Activated CD4-positive, alpha-beta T cell treated with anti-CD3 and anti-CD28 coated beads, Interleukin-2, amount 10 ng/mL, durations not matched to agents 7 days and 5 days (primary cell): ENCODE results near the gene RASGRP4. TPM values are rescaled to one million over a fixed set of nuclear protein-coding genes. Genes with fewer than 3 reads are reported as not detected.
"Not testable (repeated sequence)": the region's sequence is repeated elsewhere in the genome, so short reads cannot be mapped to it uniquely, and the experiment has no call there.

ENCODE experiments used
- CTCF ChIA-PET: fragments of 350-600 bp; sonication (Branson Sonifier 250); formaldehyde crosslinking; loops from one replicate; lab custom pipeline; 2021; ENCODE audit warnings: antibody characterized with exemption; lab: Charles Lee
- POLR2A ChIA-PET: fragments of 350-600 bp; sonication (Branson Sonifier 250); formaldehyde crosslinking; loops from one replicate; lab custom pipeline; 2021; ENCODE audit warnings: antibody characterized with exemption; lab: Charles Lee
- DNase-seq: peaks from one replicate; pipeline ENCODE4 v3.0.0-alpha.2; 2020
- H3K27ac Mint-ChIP-seq: one replicate; pipeline ENCODE4 v1.8.0; 2021; ENCODE audit warnings: mild to moderate bottlenecking, moderate library complexity, mixed read lengths
- H3K27me3 Mint-ChIP-seq: one replicate; pipeline ENCODE4 v1.8.0; 2021; ENCODE audit warnings: mixed read lengths
- H3K36me3 Mint-ChIP-seq: one replicate; pipeline ENCODE4 v1.8.0; 2021; ENCODE audit warnings: low read depth, mixed read lengths
- H3K4me1 Mint-ChIP-seq: one replicate; pipeline ENCODE4 v1.8.0; 2021; ENCODE audit warnings: mixed read lengths
- H3K4me3 Mint-ChIP-seq: one replicate; pipeline ENCODE4 v1.8.0; 2021; ENCODE audit warnings: mild to moderate bottlenecking, moderate library complexity, mixed read lengths
- H3K9me3 Mint-ChIP-seq: one replicate; pipeline ENCODE4 v1.8.0; 2021; ENCODE audit warnings: mixed read lengths
- total RNA-seq, 2 experiments: library from RNA; stranded (reverse); gene quantifications; one replicate each; pipeline ENCODE4 v1.2.3, GENCODE V29; 2021

RASGRP4 gene
- total RNA-seq, 2 experiments from 2014 or later = 2.6 to 3.8 TPM

GRCh38 chr19:38371081-38371480 lies 54.9 kb downstream of the RASGRP4 start:
- Mint-ChIP-seq H3K27me3 (no peaks in the 10 kb centered on the region), H3K36me3 (peaks cover 8% of the 10 kb centered on the region), H3K9me3 (no peaks in the 10 kb centered on the region), H3K27ac (no peak overlapping the region), H3K4me1 (peaks cover 19% of the 10 kb centered on the region), H3K4me3 (no peak overlapping the region)
- POLR2A ChIA-PET = no interaction called here
- DNase-seq = no peak
- CTCF ChIA-PET = no interaction called here

GRCh38 chr19:38370299-38370698 lies 55.7 kb downstream of the RASGRP4 start:
- Mint-ChIP-seq H3K27ac (no peak overlapping the region), H3K27me3 (no peaks in the 10 kb centered on the region), H3K4me3 (no peak overlapping the region), H3K4me1 (peaks cover 12% of the 10 kb centered on the region), H3K9me3 (no peaks in the 10 kb centered on the region), H3K36me3 (peaks cover 5% of the 10 kb centered on the region)
- ChIA-PET CTCF (no interaction called here), POLR2A (no interaction called here)
- no peak for DNase-seq

GRCh38 chr19:38369584-38369983 lies 56.4 kb downstream of the RASGRP4 start:
- Mint-ChIP-seq H3K9me3 (no peaks in the 10 kb centered on the region), H3K4me3 (no peak overlapping the region), H3K27me3 (no peaks in the 10 kb centered on the region), H3K27ac (no peak overlapping the region), H3K36me3 (no peaks in the 10 kb centered on the region), H3K4me1 (peaks cover 6% of the 10 kb centered on the region)
- no peak for DNase-seq
- ChIA-PET CTCF (no interaction called here), POLR2A (no interaction called here)

DNA sequence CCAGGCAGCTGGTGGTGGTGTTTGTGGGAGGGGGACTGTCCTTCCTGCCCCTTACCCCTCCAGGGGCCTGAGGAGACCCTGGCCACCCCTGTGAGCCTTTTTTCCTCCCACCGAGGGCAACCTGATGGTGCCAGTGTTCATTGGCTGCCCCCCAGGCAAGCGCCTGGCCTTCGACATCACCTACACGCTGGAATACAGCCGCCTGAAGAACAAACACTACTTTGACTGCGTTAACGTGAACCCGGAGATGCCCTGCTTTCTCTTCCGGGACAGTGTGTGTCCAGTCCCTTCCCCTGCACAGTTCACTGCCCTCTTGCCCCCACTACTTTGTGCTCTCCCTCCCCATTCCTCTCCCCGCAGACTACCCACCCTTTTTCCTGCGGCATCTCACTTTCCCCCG lies 59.0 kb downstream of the RASGRP4 start:
- H3K27me3 Mint-ChIP-seq = no peaks in the 10 kb centered on the region
- DNase-seq = no peak
- CTCF ChIA-PET = no interaction called here
- H3K4me3 Mint-ChIP-seq = no peak overlapping the region
- no peak overlapping the region for H3K27ac Mint-ChIP-seq
- peaks cover 6% of the 10 kb centered on the region for H3K4me1 Mint-ChIP-seq
- no peaks in the 10 kb centered on the region for H3K9me3 Mint-ChIP-seq
- no peaks in the 10 kb centered on the region for H3K36me3 Mint-ChIP-seq
- POLR2A ChIA-PET = no interaction called here

- H3K27ac Mint-ChIP-seq, H3K36me3 Mint-ChIP-seq, H3K9me3 Mint-ChIP-seq, POLR2A ChIA-PET, DNase-seq: not testable (repeated sequence)
- H3K4me1 Mint-ChIP-seq = peaks cover 19% of the 10 kb centered on the region
- CTCF ChIA-PET = interaction anchor here (0.6 to 3.1 kb wide), 2 partner anchors 11 to 444 kb away, joined by 3 to 13 read pairs; partner anchors contain the start of gene PSMD8
- peaks cover 32% of the 10 kb centered on the region for H3K27me3 Mint-ChIP-seq
- H3K4me3 Mint-ChIP-seq = peak overlapping the region; percentile 81
Measured at GRCh38 chr19:38362946-38363688, 62.9 kb downstream of the RASGRP4 start.

DNA sequence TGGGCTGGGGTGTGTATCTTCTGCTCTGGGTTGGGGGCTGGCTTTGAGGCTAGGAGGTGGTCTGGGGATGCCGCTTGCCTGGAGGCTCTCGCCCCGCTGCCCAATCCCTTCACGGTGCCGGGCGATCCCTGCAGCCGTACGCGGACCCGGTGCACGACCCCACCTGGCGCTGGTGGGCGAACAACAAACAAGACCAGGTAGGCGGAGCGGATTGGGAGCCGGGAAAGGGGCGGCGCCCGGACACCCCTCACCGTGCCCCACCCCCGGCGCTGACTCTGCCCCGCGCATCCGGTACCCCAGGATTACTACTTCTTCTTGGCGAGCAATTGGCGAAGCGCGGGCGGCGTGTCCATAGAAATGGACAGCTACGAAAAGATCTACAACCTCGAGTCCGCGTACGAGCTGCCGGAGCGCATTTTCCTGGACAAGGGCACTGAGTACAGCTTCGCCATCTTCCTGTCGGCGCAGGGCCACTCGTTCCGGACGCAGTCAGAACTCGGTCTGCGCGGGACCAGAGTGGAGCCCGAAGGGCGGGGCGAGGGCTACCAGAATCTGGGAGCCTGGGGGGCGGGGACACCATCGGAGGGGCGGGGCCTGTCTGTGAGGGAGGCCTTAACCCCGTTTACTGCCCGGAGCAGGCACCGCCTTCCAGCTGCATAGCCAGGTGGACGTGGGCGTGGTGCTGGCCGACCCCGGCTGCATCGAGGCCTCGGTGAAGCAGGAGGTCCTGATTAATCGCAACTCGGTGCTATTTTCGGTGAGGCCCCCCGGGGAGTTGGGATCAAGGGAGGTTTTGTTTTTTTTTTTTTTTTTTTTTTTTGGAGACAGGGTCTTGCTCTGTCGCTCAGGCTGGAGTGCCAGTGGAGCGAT lies 63.7 kb downstream of the RASGRP4 start:
- H3K27ac Mint-ChIP-seq = peak overlapping the region; percentile 54
- H3K4me3 Mint-ChIP-seq = peak overlapping the region; percentile 81
- H3K9me3 Mint-ChIP-seq = no peaks in the 10 kb centered on the region
- POLR2A ChIA-PET = no interaction called here
- peaks cover 19% of the 10 kb centered on the region for H3K4me1 Mint-ChIP-seq
- H3K27me3 Mint-ChIP-seq = peaks cover 34% of the 10 kb centered on the region
- peak; percentile 90 for DNase-seq
- no peaks in the 10 kb centered on the region for H3K36me3 Mint-ChIP-seq
- CTCF ChIA-PET = interaction anchor here (0.6 to 3.1 kb wide), 3 partner anchors 12 to 516 kb away, joined by 3 to 13 read pairs (median 3); partner anchors contain the start of genes PSMD8 and RINL

DNA sequence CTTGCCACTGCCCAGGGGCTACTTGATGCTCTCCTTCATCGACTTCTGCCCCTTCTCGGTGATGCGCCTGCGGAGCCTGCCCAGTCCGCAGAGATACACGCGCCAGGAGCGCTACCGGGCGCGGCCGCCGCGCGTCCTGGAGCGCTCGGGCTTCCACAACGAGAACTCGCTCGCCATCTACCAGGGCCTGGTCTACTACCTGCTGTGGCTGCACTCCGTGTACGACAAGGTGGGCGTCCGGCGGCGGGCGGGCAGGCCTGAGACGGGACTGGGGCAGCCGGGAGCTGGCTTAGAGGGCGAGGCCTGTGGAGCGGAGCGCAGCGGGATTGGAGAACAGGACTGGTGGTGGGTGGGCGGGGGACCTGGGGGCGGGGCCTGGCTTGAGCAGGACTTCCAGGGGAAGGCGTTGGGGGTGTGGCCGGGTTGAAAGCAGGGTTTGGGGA lies 64.4 kb downstream of the RASGRP4 start:
- peaks cover 34% of the 10 kb centered on the region for H3K27me3 Mint-ChIP-seq
- no peaks in the 10 kb centered on the region for H3K9me3 Mint-ChIP-seq
- DNase-seq = peak; percentile 78
- H3K4me1 Mint-ChIP-seq = peaks cover 19% of the 10 kb centered on the region
- CTCF ChIA-PET = interaction anchor here (0.6 to 3.1 kb wide), 2 partner anchors 12 to 516 kb away, joined by 3 to 13 read pairs; partner anchors contain the start of genes PSMD8 and RINL
- H3K27ac Mint-ChIP-seq = peak overlapping the region; percentile 31
- POLR2A ChIA-PET = no interaction called here
- peak overlapping the region; percentile 81 for H3K4me3 Mint-ChIP-seq
- H3K36me3 Mint-ChIP-seq = no peaks in the 10 kb centered on the region

- POLR2A ChIA-PET = no interaction called here
Measured at GRCh38 chr19:38360839-38361631, 65.0 kb downstream of the RASGRP4 start.

DNA sequence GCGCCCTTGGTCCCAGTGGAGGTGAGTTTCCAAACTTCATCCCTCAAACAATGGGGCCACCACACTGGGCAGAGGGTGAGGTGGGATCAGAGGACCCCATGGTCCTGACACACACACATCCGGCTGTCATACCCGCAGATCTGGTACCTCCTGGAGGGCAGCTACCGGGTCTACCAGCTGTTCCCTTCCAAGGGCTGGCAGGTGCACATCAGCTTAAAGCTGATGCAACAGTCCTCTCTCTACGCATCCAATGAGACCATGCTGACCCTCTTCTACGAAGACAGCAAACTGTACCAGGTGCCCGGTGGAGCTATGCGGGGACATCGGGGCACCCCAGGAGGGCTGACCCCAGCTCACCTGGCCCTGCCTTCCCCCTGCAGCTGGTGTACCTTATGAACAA lies 65.7 kb downstream of the RASGRP4 start:
- H3K4me1 Mint-ChIP-seq = peaks cover 19% of the 10 kb centered on the region
- H3K27me3 Mint-ChIP-seq = peaks cover 36% of the 10 kb centered on the region
- H3K4me3 Mint-ChIP-seq = peak overlapping the region; percentile 81
- no peak overlapping the region for H3K27ac Mint-ChIP-seq
- DNase-seq = no peak
- ChIA-PET POLR2A (no interaction called here), CTCF (interaction anchor here (0.7 to 3.1 kb wide), 2 partner anchors 14 to 24 kb away, joined by 3 to 13 read pairs; partner anchors contain the start of genes CATSPERG and PSMD8)
- no peaks in the 10 kb centered on the region for H3K9me3 Mint-ChIP-seq
- H3K36me3 Mint-ChIP-seq = no peaks in the 10 kb centered on the region

More at GRCh38 chr19:38360839-38361631, 65.0 kb downstream of the RASGRP4 start:
- no peak for DNase-seq
- H3K4me1 Mint-ChIP-seq = peaks cover 19% of the 10 kb centered on the region
- CTCF ChIA-PET = interaction anchor here (3.1 kb wide), 1 partner anchor 13 kb away, joined by 13 read pairs; the partner anchor contains the start of gene PSMD8
- no peaks in the 10 kb centered on the region for H3K9me3 Mint-ChIP-seq
- peak overlapping the region; percentile 81 for H3K4me3 Mint-ChIP-seq
- H3K27me3 Mint-ChIP-seq = peaks cover 36% of the 10 kb centered on the region
- no peak overlapping the region for H3K27ac Mint-ChIP-seq
- H3K36me3 Mint-ChIP-seq = no peaks in the 10 kb centered on the region

DNA sequence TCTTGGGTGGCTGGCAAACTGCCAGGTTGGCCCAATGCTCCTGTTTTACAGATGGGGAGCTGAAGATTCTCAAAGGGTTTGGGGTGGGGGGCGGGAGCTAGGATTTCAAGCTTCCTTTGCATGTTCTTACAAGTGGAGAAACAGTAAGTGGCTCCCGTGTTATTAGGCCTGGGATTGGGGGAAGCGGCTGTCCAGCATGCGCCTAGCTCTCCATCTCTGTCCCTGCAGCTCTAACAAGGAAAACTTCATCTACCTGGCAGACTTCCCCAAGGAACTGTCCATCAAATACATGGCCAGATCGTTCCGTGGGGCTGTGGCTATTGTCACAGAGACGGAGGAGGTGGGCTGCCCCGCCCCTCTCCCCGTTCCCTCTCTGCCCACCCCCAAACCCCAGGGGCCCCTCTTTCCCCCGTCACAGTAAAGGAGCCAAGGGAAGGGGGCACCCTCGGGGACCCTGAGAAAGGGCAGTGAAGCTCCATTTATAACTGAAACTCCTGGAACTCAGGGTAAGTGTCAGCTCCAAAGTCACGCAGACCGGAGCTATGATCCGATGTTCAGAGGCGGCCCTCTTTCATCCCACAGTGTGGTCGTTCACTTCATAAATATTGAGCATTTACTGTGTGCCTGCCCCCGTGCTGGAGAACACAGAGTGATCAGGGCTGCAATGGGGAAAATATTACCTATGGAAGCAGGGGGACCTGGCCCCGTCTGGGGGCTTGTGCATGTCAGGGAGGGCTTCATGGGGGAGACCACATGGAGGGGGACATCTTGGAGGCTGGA lies 66.6 kb downstream of the RASGRP4 start:
- ChIA-PET CTCF (no interaction called here), POLR2A (interaction anchor here (0.7 kb wide), 1 partner anchor 35 kb away, joined by 4 read pairs; no protein-coding TSS in a partner anchor)
- Mint-ChIP-seq H3K4me3 (no peak overlapping the region), H3K27me3 (peaks cover 36% of the 10 kb centered on the region), H3K4me1 (peaks cover 19% of the 10 kb centered on the region), H3K9me3 (no peaks in the 10 kb centered on the region), H3K27ac (no peak overlapping the region), H3K36me3 (no peaks in the 10 kb centered on the region)
- no peak for DNase-seq
